ENCODE data around the gene CDC14B.
A peak's percentile ranks its signal among the peaks of the same experiment; 100 is the strongest.

DNA sequence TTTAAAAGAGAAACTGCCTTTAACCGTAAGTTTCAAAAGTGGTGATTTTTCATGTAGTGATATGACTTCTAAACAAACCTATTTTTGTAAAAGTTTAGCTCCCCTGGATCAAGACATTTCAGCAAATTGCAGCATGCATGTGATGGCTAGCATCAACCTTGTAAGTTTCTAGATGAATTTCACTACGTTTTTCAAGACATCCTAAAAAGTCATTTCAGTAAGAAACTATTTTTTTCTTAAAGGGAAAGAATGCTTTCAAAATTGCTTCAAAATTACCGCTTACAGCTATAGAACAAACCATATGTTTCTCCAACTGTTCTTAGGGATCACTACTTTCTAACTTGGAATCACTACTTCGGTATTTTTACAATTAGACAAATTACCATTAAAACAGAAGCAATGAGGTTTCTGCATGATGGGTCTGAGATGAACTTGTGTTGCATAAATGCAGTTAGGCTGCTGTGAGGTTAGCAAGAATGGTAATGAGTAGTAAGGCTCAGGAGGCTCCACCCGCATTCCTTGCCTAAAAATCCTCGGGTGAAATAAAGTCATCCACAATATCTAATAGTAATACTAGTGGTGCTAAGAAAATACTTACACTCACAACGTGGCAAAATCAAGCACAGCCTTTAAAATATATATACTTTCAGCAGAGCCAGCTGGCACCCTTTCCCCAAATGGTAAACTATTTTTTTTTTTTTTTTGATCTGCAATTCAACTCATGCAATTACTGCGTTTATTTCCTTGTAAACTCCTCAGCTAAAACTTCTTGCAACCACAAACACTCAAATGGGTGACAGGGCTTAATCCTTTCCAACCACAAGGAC lies 53.8 kb downstream of the CDC14B start:
- TF ChIP-seq FOXM1 (IDR thresholded peaks at IDR 0.05; ENCODE audit: borderline replicate concordance, low read depth) (no peak), EP300 (IDR thresholded peaks at IDR 0.05; ENCODE audit: borderline replicate concordance) (no peak), RAD21 (IDR thresholded peaks at IDR 0.05; ENCODE audit: low read depth) (no peak), CREB1 (IDR thresholded peaks at IDR 0.05; ENCODE audit: low read depth) (no peak), NFIC (IDR thresholded peaks at IDR 0.05) (no peak), YY1 (IDR thresholded peaks at IDR 0.05; ENCODE audit: low read depth) (no peak), TAF1 (IDR thresholded peaks at IDR 0.05; ENCODE audit: low read depth) (no peak), CEBPB (IDR thresholded peaks at IDR 0.05) (no peak), TEAD4 (IDR thresholded peaks at IDR 0.05) (0 out of 2 replicates have a peak, but pooled peaks have one; percentile 8), EGR1 (IDR thresholded peaks at IDR 0.05) (0 out of 2 replicates have a peak, but pooled peaks have one; percentile 3)
- TF ChIP-seq, protein P1, sequence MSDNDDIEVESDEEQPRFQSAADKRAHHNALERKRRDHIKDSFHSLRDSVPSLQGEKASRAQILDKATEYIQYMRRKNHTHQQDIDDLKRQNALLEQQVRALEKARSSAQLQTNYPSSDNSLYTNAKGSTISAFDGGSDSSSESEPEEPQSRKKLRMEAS (IDR thresholded peaks at IDR 0.05), result no peak
- TF ChIP-seq, protein P2, sequence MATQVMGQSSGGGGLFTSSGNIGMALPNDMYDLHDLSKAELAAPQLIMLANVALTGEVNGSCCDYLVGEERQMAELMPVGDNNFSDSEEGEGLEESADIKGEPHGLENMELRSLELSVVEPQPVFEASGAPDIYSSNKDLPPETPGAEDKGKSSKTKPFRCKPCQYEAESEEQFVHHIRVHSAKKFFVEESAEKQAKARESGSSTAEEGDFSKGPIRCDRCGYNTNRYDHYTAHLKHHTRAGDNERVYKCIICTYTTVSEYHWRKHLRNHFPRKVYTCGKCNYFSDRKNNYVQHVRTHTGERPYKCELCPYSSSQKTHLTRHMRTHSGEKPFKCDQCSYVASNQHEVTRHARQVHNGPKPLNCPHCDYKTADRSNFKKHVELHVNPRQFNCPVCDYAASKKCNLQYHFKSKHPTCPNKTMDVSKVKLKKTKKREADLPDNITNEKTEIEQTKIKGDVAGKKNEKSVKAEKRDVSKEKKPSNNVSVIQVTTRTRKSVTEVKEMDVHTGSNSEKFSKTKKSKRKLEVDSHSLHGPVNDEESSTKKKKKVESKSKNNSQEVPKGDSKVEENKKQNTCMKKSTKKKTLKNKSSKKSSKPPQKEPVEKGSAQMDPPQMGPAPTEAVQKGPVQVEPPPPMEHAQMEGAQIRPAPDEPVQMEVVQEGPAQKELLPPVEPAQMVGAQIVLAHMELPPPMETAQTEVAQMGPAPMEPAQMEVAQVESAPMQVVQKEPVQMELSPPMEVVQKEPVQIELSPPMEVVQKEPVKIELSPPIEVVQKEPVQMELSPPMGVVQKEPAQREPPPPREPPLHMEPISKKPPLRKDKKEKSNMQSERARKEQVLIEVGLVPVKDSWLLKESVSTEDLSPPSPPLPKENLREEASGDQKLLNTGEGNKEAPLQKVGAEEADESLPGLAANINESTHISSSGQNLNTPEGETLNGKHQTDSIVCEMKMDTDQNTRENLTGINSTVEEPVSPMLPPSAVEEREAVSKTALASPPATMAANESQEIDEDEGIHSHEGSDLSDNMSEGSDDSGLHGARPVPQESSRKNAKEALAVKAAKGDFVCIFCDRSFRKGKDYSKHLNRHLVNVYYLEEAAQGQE (IDR thresholded peaks at IDR 0.05; ENCODE audit: low read depth), result no peak
